IMR-90 (cell line): ENCODE data around the gene APLF. TPM values are rescaled to one million over a fixed set of nuclear protein-coding genes. Genes with fewer than 3 reads are reported as not detected.
"Not testable (repeated sequence)": the region's sequence is repeated elsewhere in the genome, so short reads cannot be mapped to it uniquely, and the experiment has no call there.

ENCODE experiments used
- ATAC-seq: fragments of 200-7000 bp; cut with Tn5 transposase; 2 replicates; pipeline ENCODE4 v1.9.1; 2020; ENCODE audit warnings: low read depth, mild to moderate bottlenecking, moderate library complexity
- BruUV-seq: library from RNA; stranded (reverse); fragments of 400-500 nt; replicated peaks from 2 replicates; lab custom pipeline; 2021; lab: Mats Ljungman, UMichigan
- CTCF ChIA-PET: fragments of 300-600 bp; formaldehyde crosslinking; extraction: SDS; loops from one replicate; lab custom pipeline; 2021; ENCODE audit warnings: antibody characterized with exemption; lab: Yijun Ruan, JAX
- POLR2A ChIA-PET: fragments of 300-600 bp; sonication (Branson Sonifier 250); formaldehyde crosslinking; loops from one replicate; lab custom pipeline; 2022; ENCODE audit warnings: antibody characterized with exemption; ENCODE audit not compliant: unreplicated experiment; lab: Charles Lee
- DNase-seq: peaks from one replicate; pipeline ENCODE4 v3.0.0; 2013
- H2AFZ ChIP-seq: replicated peaks from 2 replicates; pipeline ENCODE3; 2013; ENCODE audit warnings: low read length, mild to moderate bottlenecking; ENCODE audit not compliant: poor library complexity
- H2AK5ac ChIP-seq: 2 replicates; pipeline ENCODE4 v1.6.1; 2013; ENCODE audit warnings: low read depth, low read length, inconsistent platforms
- H2AK9ac ChIP-seq: replicated peaks from 2 replicates; pipeline ENCODE3; 2013; ENCODE audit warnings: mild to moderate bottlenecking, low read depth, low read length, moderate library complexity; ENCODE audit not compliant: poor library complexity
- H2BK120ac ChIP-seq: 2 replicates; pipeline ENCODE4 v1.6.1; 2013; ENCODE audit warnings: low read depth, low read length, inconsistent platforms
- H2BK15ac ChIP-seq: 3 replicates; pipeline ENCODE4 v1.6.1; 2013; ENCODE audit warnings: low read depth, low read length, inconsistent platforms
- H2BK20ac ChIP-seq: 2 replicates; pipeline ENCODE4 v1.6.1; 2013; ENCODE audit warnings: low read depth, mild to moderate bottlenecking, inconsistent platforms, low read length, moderate library complexity
- H2BK5ac ChIP-seq: 2 replicates; pipeline ENCODE4 v1.6.1; 2013; ENCODE audit warnings: mild to moderate bottlenecking, low read depth, low read length, inconsistent platforms; ENCODE audit not compliant: poor library complexity, severe bottlenecking
- H3K14ac ChIP-seq: replicated peaks from 2 replicates; pipeline ENCODE4 v1.6.1; 2013; ENCODE audit warnings: low read depth, low read length, inconsistent platforms
- H3K18ac ChIP-seq: 2 replicates; pipeline ENCODE4 v1.6.1; 2013; ENCODE audit warnings: low read depth, low read length, control low read depth
- H3K23ac ChIP-seq: 2 replicates; pipeline ENCODE4 v1.6.1; 2013; ENCODE audit warnings: low read depth, low read length, inconsistent platforms
- H3K27ac ChIP-seq: 2 replicates; pipeline ENCODE4 v1.5.1; 2013; ENCODE audit warnings: mild to moderate bottlenecking, control low read depth, low read length; ENCODE audit not compliant: insufficient read depth
- H3K27me3 ChIP-seq: 2 replicates; pipeline ENCODE4 v1.6.1; 2013; ENCODE audit warnings: low read length; ENCODE audit not compliant: control insufficient read depth, insufficient read depth
- H3K36me3 ChIP-seq: 2 replicates; pipeline ENCODE4 v1.6.1; 2013; ENCODE audit warnings: low read length, mixed read lengths; ENCODE audit not compliant: control insufficient read depth, insufficient read depth
- H3K4ac ChIP-seq: 2 replicates; pipeline ENCODE4 v1.6.1; 2013; ENCODE audit warnings: low read depth, low read length, inconsistent platforms
- H3K4me1 ChIP-seq: 2 replicates; pipeline ENCODE4 v1.6.1; 2013; ENCODE audit warnings: low read length, mixed read lengths; ENCODE audit not compliant: control insufficient read depth, insufficient read depth
- H3K4me2 ChIP-seq: 2 replicates; pipeline ENCODE4 v1.6.1; 2013; ENCODE audit warnings: low read depth, mild to moderate bottlenecking, control low read depth, low read length, moderate library complexity
- H3K4me3 ChIP-seq: 2 replicates; pipeline ENCODE4 v1.5.1; 2013; ENCODE audit warnings: low read depth, mild to moderate bottlenecking, control low read depth, low read length, moderate library complexity; ENCODE audit not compliant: insufficient read depth
- H3K56ac ChIP-seq: 2 replicates; pipeline ENCODE4 v1.6.1; 2013; ENCODE audit warnings: low read length, inconsistent platforms; ENCODE audit not compliant: insufficient read depth; ENCODE audit errors: extremely low read depth
- H3K79me1 ChIP-seq, 2 experiments: 2 replicates each; pipeline ENCODE4 v1.6.1; 2013; ENCODE audit warnings: low read length in 2 of 2, inconsistent platforms in 1 of 2, low read depth in 1 of 2
- H3K9ac ChIP-seq: 2 replicates; pipeline ENCODE4 v1.6.1; 2013; ENCODE audit warnings: low read depth, low read length, control low read depth
- H3K9me1 ChIP-seq: 2 replicates; pipeline ENCODE4 v1.6.1; 2013; ENCODE audit warnings: low read length, inconsistent platforms; ENCODE audit not compliant: insufficient read depth
- H3K9me3 ChIP-seq: 2 replicates; pipeline ENCODE4 v1.6.1; 2013; ENCODE audit warnings: low read length; ENCODE audit not compliant: control insufficient read depth, insufficient read depth
- H4K20me1 ChIP-seq: 2 replicates; pipeline ENCODE4 v1.6.1; 2013; ENCODE audit warnings: low read length, inconsistent platforms; ENCODE audit not compliant: insufficient read depth
- H4K5ac ChIP-seq: 2 replicates; pipeline ENCODE4 v1.6.1; 2013; ENCODE audit warnings: mild to moderate bottlenecking, low read depth, low read length, control low read depth
- H4K8ac ChIP-seq, 2 experiments: 2 replicates each; pipeline ENCODE4 v1.6.1; 2013; ENCODE audit warnings: low read depth in 2 of 2, low read length in 2 of 2, control low read depth in 1 of 2, inconsistent platforms in 1 of 2
- H4K91ac ChIP-seq: 2 replicates; pipeline ENCODE4 v1.6.1; 2013; ENCODE audit warnings: low read depth, low read length, inconsistent platforms; ENCODE audit not compliant: insufficient read depth
- MXI1 ChIP-seq: IDR thresholded peaks from 2 replicates; pipeline ENCODE4 v1.6.1; 2012; ENCODE audit warnings: low read depth, mild to moderate bottlenecking, low read length, moderate library complexity, borderline replicate concordance
- NFE2L2 ChIP-seq: fragments of 150-350 bp; IDR thresholded peaks from 2 replicates; pipeline ENCODE4 v1.6.1; 2016; ENCODE audit warnings: low read depth, mild to moderate bottlenecking, low read length
- WGBS, 2 experiments: methylation state at CpG; one replicate each; pipeline versions ENCODE4 v1.1.5 to v1.1.7; 2013; ENCODE audit warnings: missing lambda C conversion rate in 2 of 2; ENCODE audit not compliant: insufficient read length in 1 of 2; ENCODE audit errors: extremely low coverage in 2 of 2; 5-methylcytosine and 5-hydroxymethylcytosine counted together
- dilution Hi-C: fragments of 300-500 bp; cut with HindIII; formaldehyde crosslinking; loops from one replicate; pipeline ENCODE4 v1.14.3; 2018; ENCODE audit warnings: low sequenced_read_pairs; ENCODE audit not compliant: unreplicated experiment
- in situ Hi-C: fragments of 300-500 bp; cut with MboI; formaldehyde crosslinking; loops from 3 replicates; pipeline ENCODE4 v1.14.3; 2019; ENCODE audit warnings: low sequenced_read_pairs, inconsistent platforms, mixed read lengths
- intact Hi-C: fragments of 100-400 bp; cut with micrococcal nuclease; formaldehyde crosslinking; loops from 2 replicates; pipeline ENCODE4 v1.10.0; 2022
- polyA plus RNA-seq, 3 experiments: library from polyadenylated mRNA; depleted of rRNA; stranded (reverse); fragments of >200 nt; gene quantifications; 2 replicates each; pipeline ENCODE4 v1.2.3, GENCODE V29; 2012; ENCODE audit warnings: low replicate concordance in 1 of 3
- total RNA-seq: library from RNA; depleted of rRNA; stranded (reverse); fragments of >200 nt; gene quantifications from 2 replicates; pipeline ENCODE4 v1.2.3, GENCODE V29; 2012

Gene APLF
- total and polyA plus RNA-seq, 2 of the 4 experiments (the other 2 are of a cell fraction): 1.5 to 2.3 TPM

GRCh38 chr2:68569604-68570003 is 102.2 kb downstream of the APLF start:
- Histone ChIP-seq H3K23ac (no peak overlapping the region), H3K9ac (no peak overlapping the region), H3K14ac (no peak overlapping the region), H2BK20ac (no peak overlapping the region), H2AFZ (no peak overlapping the region), H4K8ac (no peak overlapping the region), H2AK9ac (no peak overlapping the region), H2BK15ac (no peak overlapping the region), H4K5ac (no peak overlapping the region), H3K27ac (no peak overlapping the region), H3K4me3 (no peak overlapping the region), H3K4ac (no peak overlapping the region), H3K36me3 (no peaks in the 10 kb centered on the region), H3K9me1 (no peaks in the 10 kb centered on the region; the same call in 1 of the 2 replicates), H3K79me1 (no peaks in the 10 kb centered on the region), H4K91ac (no peak overlapping the region), H3K4me2 (no peak overlapping the region), H2BK5ac (no peak overlapping the region), H2BK120ac (no peak overlapping the region), H3K27me3 (no peaks in the 10 kb centered on the region), H4K20me1 (no peaks in the 10 kb centered on the region), H3K9me3 (no peaks in the 10 kb centered on the region), H2AK5ac (no peak overlapping the region), H3K18ac (no peak overlapping the region; the same call in 1 of the 2 replicates), H3K56ac (no peak overlapping the region), H3K4me1 (0 out of 2 replicates have a peak, but pooled peaks cover 2% of the 10 kb centered on the region)
- dilution Hi-C loops: no loop called here
- ATAC-seq (peak; percentile 46; the same call in 1 of the 2 replicates), DNase-seq (peak; percentile 78)
- TF ChIP-seq NFE2L2: peak; percentile 65
- no peak for TF ChIP-seq MXI1
- no TSS peak for BruUV-seq
- in situ Hi-C loops: no loop called here
- no CpG with 5 or more reads among the region's 1 CpG for WGBS, 2 experiments
- POLR2A ChIA-PET: interaction anchor here (0.6 kb wide), 1 partner anchor 14 kb away, joined by 3 read pairs; no protein-coding TSS in a partner anchor
- intact Hi-C loops: no loop called here
- CTCF ChIA-PET: no interaction called here

GRCh38 chr2:68570434-68570833 is 103.0 kb downstream of the APLF start:
- dilution Hi-C loops, H4K5ac ChIP-seq, H2AK9ac ChIP-seq, H2BK20ac ChIP-seq, CTCF ChIA-PET, H2AK5ac ChIP-seq, H4K91ac ChIP-seq, H3K56ac ChIP-seq, DNase-seq, H3K27me3 ChIP-seq, BruUV-seq, H3K14ac ChIP-seq, H3K36me3 ChIP-seq, H3K27ac ChIP-seq, H3K4me3 ChIP-seq, H3K18ac ChIP-seq, H3K79me1 ChIP-seq, H3K9me1 ChIP-seq, H3K4me1 ChIP-seq, H3K9me3 ChIP-seq, H3K4ac ChIP-seq, H3K23ac ChIP-seq, H2BK5ac ChIP-seq, H4K20me1 ChIP-seq, H2BK15ac ChIP-seq, H3K9ac ChIP-seq, ATAC-seq, H2BK120ac ChIP-seq, H3K4me2 ChIP-seq, intact Hi-C loops, H2AFZ ChIP-seq, POLR2A ChIA-PET, in situ Hi-C loops, H4K8ac ChIP-seq: not testable (repeated sequence)
- no CpG with 5 or more reads among the region's 4 CpGs for WGBS, 2 experiments
